ENCODE measurements around the gene PTPRZ1. TPM values are rescaled to one million over a fixed set of nuclear protein-coding genes. Genes with fewer than 3 reads are reported as not detected.

Gene PTPRZ1
- total RNA-seq, 1 experiment from 2014 or later: 74.2 TPM

- Histone ChIP-seq H3K18ac (ENCODE audit: insufficient read length, low read depth, low read length) (no peak overlapping the region), H3K27me3 (ENCODE audit: insufficient read depth, low read length) (no peaks in the 10 kb centered on the region), H3K79me1 (ENCODE audit: insufficient read depth, low read depth, low read length, poor library complexity, severe bottlenecking) (no peaks in the 10 kb centered on the region), H2AFZ (ENCODE audit: low read length) (no peak overlapping the region), H3K9me3 (ENCODE audit: control insufficient read depth, low read depth, low read length) (no peaks in the 10 kb centered on the region), H2BK5ac (ENCODE audit: insufficient read length, low read length) (no peak overlapping the region), H3K4ac (ENCODE audit: low read depth, low read length) (no peak overlapping the region), H3K79me2 (ENCODE audit: insufficient read depth, low read length) (peaks cover 2% of the 10 kb centered on the region; the same call in 1 of the 2 replicates), H4K5ac (ENCODE audit: insufficient read length, low read depth, low read length) (no peak overlapping the region), H3K14ac (ENCODE audit: insufficient read depth, low read length) (no peak overlapping the region), H3T11ph (ENCODE audit: low read length) (no peak overlapping the region), H2BK120ac (ENCODE audit: low read depth, low read length, poor library complexity, severe bottlenecking) (no peak overlapping the region), H2AK5ac (ENCODE audit: insufficient read length, low read length) (no peak overlapping the region), H4K8ac (replicated peaks; ENCODE audit: insufficient read length, low read depth, low read length) (no peak overlapping the region), H3K23me2 (ENCODE audit: insufficient read length, low read depth, low read length, poor library complexity, severe bottlenecking) (no peaks in the 10 kb centered on the region), H2BK12ac (ENCODE audit: insufficient read length, low read depth, low read length) (no peak overlapping the region), H4K20me1 (ENCODE audit: control insufficient read depth, insufficient read depth, insufficient read length) (no peaks in the 10 kb centered on the region), H3K23ac (ENCODE audit: insufficient read length, low read depth, low read length) (no peak overlapping the region), H3K4me2 (ENCODE audit: insufficient read depth, insufficient read length, low read length) (no peak overlapping the region), H3K27ac (ENCODE audit: insufficient read length, low read depth, low read length) (no peak overlapping the region), H2BK15ac (ENCODE audit: low read depth, low read length) (no peak overlapping the region), H3K56ac (ENCODE audit: insufficient read length, low read depth, low read length) (no peak overlapping the region), H3K4me1 (ENCODE audit: insufficient read depth, low read length) (no peaks in the 10 kb centered on the region), H2BK20ac (ENCODE audit: low read depth, low read length, poor library complexity, severe bottlenecking) (no peak overlapping the region), H4K91ac (ENCODE audit: insufficient read length, low read depth, low read length) (no peak overlapping the region), H3K9ac (ENCODE audit: extremely low read depth, insufficient read length, low read length) (no peak overlapping the region)
- no CpG with 5 or more reads among the region's 3 CpGs for WGBS (ENCODE audit: extremely low coverage, insufficient read length, low lambda C conversion rate)
- Mint-ChIP-seq H3K9me3 (no peaks in the 10 kb centered on the region), H3K27me3 (ENCODE audit: low read depth) (no peaks in the 10 kb centered on the region), H3K27ac (no peak overlapping the region), H3K4me1 (no peaks in the 10 kb centered on the region), H3K36me3 (ENCODE audit: insufficient read depth in 1 of 3, low read depth in 3 of 3) (peaks cover 50 to 74% (median 71%) of the 10 kb centered on the region in 3 experiments), H3K4me3 (no peak overlapping the region)
- no peak for DNase-seq
- TF ChIP-seq CTCF (conservative IDR thresholded peaks at IDR 0.05): no peak
Measured at GRCh38 chr7:122040147-122040546, 167.2 kb downstream of the PTPRZ1 start.
